ENCODE results near the gene FAM120AOS.

FAM120AOS gene

DNA sequence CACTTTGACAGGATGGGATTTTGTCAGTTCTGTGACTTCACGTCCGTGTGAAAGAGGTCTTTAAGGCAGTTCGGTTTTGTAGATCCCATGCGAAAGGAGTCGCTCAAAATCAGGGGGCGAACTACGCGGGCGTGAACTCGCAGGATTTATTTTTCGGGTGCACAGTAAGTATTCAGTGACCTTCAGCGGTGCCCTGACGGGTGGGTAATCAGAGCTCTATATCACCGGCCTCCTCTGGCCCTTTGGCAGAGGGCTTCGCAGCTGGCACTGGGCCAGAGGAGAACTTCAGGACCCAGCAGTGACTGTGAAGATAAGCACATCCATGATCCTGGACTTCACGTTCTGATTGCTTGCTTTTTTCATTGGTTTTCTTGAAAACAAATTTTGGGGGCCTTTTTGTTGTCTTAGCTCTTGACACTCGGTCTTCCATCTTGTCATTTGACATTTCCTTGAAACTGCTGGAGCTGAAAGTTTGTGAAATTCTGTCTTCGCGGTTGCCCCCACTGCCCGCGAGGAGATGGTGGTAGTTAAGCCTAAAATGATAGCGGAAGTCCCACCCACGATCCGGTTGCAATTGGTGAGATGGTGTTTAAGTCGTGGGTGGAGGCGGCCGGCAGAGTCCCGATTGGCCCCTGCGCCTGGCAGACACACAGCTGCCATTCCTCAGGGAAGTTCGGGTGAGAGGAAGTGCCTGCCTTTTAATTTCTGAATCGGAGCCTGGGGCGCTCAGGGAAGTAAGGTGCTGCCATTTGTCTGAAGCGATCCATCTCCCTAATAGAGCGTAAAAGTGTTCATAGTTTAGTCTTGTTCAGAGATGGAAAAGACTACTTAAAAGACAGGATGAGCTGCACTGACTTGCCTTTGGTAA, at the start of gene FAM120AOS:
TSS of gene FAM120AOS (minus strand) at position 535 of the 868 bp plus-strand sequence. CDS start 872 bp downstream, outside the sequence.
- DNase-seq: peak; percentile 89

DNA sequence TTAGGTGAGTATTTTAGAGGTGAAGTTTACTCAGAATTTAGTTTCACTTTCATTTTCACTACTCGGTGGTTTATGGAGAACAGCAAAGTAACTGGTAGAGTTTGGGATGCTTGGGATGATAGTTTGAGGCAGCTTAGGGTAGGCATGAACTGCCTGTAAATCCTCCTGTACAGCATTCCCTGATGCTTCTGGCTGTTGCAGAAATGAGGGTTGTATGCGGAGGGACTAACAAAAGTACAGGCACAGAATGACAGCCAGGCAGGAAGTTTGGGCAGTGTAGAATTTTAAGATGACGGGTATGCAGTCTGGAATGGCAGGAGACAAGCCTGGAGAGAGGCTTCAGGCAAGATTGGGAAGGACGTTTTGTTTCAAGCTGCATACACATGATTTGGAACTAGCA, 48.0 kb upstream of the FAM120AOS start:
- no peak for DNase-seq

DNA sequence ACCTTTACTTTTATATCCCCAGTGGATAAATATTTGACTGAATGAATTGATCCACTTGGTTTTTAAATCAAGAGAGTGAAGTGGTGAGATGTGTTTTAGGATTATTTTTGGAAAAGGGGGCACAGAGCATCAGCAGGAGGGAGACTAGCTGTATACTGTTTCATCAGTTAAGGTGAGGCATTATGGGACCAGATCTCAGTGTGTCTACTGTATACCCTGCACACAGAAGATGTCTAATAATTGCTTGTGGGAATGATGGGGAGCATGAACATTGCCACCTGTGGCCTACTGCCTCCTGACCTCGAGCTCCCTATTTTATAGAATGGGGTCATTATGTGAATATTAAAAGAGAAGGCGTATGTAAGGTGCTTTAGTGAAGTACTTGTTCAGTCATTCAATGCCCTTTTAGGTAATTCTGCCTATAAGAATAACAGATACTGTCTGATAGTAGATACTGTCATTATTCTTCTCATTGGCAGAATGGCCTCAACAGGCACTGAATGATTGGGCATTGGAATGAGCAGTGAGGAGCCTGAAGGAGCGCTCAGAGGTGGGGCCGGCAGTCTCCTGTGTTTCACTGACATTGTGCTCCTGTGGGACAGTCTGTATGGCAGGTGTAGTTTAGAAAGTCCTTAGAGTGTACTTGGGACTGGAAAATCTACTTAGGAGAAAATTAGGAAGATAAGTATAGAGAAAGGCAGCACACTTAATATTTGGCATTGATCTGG, 47.4 kb upstream of the FAM120AOS start:
- no peak for DNase-seq

DNA sequence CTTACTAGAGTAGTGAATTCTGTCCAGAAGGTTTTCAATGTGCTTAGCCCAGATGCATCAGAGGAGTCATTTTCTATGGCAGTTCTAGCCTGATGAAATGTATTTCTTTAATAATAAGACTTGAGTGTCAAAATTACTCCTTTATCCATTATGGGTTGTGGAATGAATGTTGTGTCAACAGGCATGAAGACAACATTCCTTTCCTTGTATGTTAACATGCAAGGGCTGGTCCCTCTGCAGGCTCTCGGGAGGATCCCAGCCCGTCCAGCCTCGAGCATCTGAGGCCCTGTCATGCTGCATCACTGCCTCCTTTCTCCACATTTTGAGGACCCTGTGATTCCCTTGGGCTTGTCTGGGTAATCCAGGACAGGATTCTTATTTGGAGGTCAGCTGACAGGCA, 42.9 kb upstream of the FAM120AOS start:
- no peak for DNase-seq

DNA sequence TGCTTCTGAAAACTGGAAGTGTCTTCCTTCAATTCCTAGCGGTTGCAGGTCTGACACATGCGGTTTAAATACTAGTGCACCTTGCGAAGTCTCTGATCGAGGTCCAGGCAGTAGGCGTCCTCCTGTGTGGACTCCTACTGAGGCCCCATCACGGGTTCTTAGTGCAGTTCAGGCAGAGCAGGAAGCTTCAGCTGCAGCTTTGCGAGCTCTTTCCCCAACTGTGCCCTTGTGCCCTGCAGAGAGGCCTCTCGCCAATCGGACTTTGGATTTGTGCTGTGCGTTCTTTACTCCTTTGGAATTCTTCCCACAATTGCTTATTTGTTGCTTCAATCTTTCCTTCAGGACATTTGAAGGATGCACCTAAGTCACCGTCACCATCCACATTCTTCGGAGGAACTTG, 40.6 kb upstream of the FAM120AOS start:
- DNase-seq: no peak

DNA sequence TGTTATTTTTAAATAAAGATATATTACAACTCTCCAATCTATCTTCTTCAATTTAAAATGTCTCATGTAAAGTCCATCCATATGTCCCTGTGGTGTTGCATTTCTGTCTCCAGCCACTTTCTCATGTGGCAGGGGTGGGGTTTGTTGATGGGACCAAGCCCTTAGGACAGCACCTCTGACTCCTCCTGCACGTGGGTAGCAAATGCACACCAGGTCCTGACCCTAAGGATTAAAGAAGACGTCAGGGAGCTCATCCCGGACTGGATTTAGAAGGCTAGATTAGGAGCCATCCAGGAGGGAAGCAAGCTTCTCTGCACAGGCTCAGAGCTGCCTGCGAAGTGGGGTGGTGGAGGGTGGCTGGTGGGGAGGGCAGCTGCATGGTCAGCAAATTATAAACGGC, 38.9 kb upstream of the FAM120AOS start:
- DNase-seq: no peak

DNA sequence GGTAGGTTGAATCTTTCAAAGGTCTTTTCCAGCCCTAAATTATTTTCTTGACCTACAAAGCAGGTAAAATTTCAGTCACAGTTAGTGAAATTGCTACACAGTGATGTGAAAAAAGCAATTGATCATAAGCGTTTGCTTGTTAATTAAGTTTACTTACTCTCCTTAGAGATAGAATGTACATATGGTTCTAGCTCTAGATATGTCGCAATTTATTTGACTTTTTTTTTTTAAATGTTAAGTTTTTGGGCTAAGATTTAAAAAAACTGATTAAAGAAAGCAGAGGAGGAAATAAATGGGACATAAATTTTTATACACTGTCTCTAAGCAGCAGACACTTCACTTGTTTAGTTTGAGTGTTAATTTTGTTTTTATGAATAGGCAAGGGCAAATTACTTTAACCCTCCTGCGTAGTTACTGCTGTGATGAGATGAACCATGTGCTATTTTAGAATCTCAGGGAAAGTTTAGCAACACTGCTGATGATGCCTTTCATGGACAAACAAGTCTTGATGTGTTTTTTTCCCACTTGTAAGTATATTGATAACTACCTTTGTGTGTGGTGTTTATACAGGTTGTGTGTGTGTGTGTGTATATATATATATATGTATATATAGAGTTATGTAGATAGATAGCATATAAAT, 38.3 kb upstream of the FAM120AOS start:
- no peak for DNase-seq

DNA sequence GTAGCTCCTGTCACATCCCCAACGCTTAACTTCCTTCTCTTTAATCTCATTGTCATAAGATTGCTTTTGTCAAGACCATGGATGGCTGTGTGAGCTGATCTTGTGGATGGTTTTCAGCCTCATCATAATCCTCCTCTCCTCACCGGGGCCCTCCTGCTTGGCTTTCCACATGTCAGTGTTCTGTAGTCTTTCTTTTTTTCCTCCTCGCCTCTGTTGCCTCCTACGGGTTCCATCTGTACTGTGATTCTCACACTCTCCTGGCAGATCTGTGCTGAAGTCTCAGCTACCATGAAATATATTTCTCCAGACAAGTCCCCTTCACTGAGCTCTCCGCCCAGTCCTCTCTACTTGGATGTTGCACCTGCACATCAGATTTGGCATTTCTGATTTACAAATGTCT, 34.9 kb upstream of the FAM120AOS start:
- no peak for DNase-seq

DNA sequence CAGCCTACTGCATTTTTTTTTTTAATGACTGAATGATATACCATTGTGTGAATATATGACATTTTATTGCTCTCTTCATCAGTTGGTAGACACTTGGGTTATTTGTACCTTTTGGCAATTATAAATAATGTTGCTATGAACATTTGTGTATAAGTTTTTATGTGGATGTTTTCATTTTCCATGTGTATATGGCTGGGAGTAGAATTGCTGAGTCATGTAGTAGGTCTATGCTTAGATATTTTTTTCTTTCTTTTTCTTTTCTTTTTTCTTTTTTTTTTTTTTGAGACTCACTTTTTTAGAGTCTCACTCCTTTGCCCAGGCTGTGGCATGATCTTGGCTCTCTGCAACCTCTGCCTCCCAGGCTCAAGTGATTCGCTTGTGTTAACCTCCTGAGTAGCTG, 32.9 kb upstream of the FAM120AOS start:
- DNase-seq: no peak

DNA sequence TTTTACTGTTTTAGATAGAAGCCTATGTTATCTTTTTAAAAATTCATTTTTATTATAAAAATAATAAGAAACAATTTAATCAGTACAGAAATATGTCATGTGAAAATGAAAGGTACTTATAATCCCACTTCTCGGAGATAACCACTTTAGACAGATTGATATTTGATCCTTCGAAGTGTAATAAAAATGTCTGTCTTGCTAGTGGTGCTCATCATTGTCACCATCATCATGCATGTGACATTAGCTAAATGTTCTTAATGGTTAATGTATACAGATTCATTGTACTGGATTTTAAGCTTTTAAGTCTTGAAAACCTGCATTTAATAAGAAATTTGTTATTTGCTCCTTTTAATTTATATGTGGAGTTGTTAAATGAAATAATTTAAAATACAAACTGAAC, 30.1 kb upstream of the FAM120AOS start:
- no peak for DNase-seq

DNA sequence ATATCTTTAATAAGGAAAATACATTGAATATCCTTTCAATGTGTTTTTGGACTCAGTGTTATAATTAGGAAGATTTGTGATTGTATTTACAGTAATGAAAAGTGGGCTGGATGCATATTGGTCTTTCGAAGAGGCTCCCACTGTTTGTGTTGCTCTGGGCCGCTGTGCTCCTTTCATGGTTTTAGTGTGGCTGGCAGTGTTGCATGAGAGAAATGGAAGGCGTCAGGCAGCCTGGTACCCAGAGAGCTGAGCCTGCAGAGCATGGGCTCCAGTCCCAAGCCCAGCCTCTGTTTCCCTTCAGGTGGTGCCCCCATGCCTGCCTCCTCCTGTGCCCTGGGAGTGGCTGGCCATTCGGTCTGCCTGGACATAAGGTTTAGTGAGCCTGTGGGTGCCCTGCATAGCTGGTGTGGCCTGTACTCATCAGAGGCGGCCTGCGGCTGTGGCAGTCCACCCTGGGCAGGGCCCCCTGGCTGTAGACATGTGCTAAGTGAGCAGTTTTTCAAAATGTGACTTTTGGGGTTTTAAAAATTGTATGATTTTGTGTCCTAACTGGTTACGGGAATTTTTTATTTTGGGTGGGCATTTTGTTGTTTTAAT, 27.4 kb upstream of the FAM120AOS start:
- DNase-seq: no peak

DNA sequence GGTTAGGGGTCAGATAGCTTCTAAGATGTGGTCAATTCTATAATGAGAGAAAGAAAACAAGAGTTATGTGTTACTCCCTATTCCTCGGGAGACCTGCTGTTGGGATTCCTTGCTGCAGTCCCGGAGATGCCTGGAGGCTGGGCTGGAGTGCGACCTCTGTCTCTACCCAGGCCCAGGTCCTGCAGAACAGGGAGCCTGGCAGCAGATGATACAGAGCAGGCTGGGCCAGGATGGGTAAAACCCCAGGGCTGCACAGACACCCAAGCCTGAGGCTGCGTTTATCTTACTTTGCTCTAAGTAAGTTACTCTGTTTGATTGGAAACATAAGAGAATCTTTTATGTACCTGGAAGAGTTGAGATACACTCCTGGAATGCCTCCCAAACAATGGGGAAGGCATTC, 26.9 kb upstream of the FAM120AOS start:
- DNase-seq: no peak

DNA sequence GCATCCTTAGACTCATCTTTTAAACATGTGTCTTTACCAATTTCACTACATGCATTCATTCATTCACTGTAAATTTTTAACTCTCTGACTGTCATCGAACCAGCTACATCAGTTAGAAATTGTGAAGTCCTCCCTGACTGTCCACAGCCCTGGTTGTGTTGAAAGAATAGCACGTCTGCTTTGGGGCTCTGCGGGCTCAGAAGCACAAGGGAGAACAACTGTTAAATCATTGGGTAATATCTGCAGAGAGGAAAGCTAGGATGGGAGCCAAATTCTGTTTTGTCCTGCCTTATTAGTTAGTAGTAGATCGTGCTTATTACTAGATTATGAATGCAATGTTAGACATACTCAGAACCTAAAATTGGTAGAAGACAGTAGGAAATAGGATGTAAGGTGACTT, 26.3 kb upstream of the FAM120AOS start:
- no peak for DNase-seq

DNA sequence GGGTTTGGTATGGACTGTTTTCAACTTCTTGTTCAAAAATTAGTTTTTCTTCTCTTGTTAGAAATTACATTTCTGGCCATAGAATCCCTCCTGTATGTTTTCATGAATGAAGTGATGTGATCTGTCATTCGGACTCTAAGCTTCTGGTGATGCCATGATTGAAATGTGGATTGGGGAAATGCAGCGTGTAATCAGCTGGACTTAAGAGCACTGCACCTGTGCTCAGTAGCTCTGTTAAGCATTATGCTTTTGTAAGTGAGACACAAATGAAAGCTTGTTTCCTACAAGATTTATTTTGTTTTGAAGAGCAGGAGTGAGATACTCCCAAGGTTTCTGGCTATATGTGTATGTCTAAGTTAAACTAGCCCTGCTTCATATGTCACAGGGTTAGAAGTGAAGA, 24.0 kb upstream of the FAM120AOS start:
- no peak for DNase-seq

DNA sequence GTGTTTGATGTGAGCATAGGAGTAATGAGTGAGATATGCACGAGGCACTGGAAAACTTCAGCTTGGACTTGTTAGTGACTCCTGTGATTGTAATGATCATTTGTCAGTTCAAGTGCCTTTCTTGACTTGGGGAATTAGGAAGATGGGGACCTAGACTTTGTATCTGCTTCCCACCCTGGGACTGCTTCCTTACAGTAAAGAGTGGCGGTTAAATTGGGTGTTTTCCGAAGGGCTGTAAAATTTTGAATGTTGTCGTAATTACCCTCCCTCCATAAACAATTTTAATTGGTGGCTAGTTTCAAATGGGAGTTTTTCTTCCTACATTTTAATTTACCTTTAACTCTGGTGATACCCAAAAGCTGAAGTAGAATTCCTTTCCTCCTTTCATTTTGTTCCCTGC, 23.5 kb upstream of the FAM120AOS start:
- DNase-seq: no peak

DNA sequence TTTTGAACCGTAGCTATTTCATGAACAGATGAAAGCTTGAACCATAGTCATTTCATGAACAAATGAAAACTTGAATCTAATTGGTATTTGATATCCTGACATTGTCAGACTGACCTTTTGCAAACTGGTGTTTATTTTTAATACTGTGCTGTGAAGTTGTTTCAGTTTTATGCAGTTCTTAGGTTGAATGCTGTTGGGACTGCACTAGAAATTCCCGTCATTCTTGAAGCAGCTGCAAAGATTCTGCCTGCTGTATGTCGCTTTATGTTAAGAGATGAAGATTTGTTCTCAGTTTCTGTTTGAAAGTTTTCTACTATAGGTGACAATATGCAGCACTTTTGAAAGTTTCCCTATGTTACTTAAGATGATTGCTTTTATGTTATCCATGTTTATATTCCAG, 22.5 kb upstream of the FAM120AOS start:
- DNase-seq: no peak

DNA sequence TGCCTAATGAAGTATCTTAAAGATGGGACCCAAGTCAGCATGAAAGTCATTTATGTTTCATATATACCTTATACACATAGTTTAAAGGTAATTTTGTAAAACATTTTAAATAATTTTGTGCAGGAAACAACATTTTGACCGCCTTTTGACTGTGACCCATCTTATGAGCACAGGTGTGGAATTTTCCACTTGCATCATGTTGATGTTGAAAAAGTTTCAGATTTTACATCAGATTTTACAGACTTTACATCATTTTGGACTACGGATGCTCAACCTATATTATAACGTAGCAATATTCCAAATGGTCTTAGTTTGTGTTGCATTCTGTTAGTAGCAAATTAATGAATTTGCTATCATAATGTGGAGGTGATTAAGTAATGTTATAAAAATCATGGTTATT, 21.7 kb upstream of the FAM120AOS start:
- no peak for DNase-seq

DNA sequence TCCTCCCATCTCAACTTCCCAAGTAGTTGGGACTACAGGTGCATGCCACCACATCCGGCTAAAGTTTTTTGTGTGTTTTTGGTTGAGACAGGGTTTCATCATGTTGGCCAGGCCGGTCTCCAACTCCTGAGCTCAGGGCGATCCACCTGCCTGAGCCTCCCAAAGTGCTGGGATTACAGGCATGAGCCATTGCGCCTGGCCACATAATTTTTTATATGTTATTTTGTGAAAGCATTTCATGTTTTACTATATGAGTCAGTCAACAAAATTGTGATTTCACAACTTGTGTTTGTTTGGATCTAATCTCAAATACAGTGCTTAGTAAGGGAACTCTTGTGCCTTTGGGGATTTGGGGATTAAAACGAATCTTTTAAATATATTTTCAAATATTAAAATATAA, 20.0 kb upstream of the FAM120AOS start:
- no peak for DNase-seq

DNA sequence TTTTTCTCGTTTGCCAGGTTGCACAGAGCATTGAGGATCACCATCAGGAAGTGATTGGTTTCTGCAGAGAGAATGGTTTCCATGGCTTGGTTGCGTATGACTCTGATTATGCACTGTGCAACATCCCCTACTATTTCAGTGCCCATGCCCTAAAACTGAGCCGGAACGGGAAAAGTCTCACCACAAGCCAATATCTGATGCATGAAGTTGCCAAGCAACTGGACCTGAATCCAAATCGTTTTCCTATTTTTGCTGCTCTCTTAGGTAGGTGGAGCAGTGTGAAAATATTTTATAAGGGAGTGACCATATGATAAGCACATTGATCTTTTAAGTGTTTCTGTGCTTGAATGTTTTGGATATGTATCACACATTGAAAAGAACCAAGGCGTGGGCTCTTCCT, 17.7 kb upstream of the FAM120AOS start:
- no peak for DNase-seq

DNA sequence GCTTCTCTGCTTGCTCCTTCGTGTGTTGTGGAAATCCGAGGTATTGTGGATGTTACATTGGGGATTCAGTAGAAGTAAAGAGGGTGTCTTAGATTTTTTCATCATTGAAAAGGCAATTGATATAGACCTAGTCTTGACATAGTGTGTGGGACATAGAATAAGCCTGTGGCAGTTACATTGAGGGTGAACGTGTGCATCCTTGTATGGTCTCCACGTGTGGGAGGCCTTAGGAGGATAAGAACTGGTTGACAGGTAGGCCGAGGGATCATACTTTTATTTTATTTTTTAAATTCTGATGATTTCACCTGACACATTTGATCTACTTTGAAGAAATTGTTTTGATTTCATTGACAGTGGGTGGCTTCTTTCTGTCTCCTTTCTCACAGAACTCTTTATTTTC, 17.0 kb upstream of the FAM120AOS start:
- no peak for DNase-seq

DNA sequence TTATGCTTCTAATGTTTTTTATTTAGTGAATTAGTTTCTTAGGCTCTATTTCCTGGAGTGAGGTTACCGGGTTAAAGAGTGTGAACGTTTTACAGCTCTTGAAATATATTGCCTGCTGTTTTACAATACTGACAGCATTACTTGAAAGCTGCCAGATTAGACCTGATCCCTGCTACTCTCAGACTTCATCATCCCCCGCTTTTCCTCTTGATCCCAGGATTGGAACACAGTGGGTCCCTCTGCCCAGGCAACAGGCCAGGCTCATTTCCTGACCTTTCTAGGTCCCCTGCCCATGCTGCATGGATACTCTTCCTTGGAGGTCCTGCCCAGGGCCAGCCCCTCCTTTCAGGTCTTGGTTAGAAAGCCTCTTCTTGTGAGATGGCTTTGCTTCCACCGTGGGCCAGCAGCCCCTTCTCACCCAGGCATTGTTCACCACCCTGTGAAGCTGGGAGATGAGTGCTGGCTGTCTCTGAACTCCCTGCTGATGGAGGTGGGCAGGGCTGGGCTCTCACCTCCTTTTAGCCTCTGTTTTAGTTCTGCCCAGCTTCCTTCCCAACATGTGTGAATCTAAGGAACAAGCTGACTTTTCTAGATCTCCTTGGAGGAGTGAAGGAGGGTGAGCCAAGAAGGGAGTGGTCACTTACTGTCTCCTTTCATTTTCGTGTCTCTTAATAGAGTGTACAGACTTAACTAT, 15.5 kb upstream of the FAM120AOS start:
- DNase-seq: no peak

DNA sequence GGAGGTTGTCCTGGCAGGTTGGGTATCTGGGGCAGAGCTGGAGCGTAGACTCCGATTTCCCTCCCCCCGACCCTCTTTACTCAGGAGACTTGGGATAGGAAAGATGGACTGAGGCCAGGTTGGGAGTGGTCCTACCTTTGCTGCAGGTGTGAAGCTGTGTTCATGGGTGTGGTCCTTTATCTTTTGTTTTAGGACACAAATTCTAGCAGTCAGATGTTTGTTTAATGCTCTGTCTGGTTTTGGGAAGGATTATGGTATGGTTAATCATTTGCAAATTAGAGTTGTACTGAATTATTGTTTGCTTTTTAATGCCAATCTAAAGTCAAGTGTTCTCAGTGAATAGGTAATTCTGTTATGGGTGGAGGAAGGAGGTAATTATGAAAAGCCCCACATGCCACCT, 14.1 kb upstream of the FAM120AOS start:
- DNase-seq: no peak

DNA sequence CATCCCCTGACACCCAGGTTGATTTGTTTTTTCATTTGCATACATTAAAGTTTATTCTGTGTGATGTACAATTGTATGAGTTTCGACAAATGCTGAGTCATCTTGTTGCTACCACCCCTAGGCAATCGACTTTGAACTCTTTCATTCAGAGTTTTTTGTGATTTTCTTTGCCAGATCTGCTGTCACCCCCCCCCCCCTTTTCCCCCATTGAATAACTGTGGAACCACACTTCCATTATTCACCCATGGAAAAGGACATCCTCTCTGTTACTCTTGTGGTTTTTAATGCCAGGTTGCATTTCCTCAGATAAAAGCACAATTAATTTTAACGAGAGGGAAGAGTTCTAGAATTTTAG, 13.7 kb upstream of the FAM120AOS start:
- no peak for DNase-seq

Data from stimulated activated CD4-positive, alpha-beta T cell treated with anti-CD3 and anti-CD28 coated beads, Interleukin-4, amount 100 ng/mL, for 24 hours (primary cell).